Measurements from ENCODE around the gene PZP. TPM values are rescaled to one million over a fixed set of nuclear protein-coding genes. Genes with fewer than 3 reads are reported as not detected.

PZP gene
- total and polyA plus RNA-seq, 10 of the 15 experiments (the other 5 are each of a cell fraction or from before 2014, with no cell fraction given) = not detected

GRCh38 chr12:9227950-9228349, 19.8 kb upstream of the PZP start:
- DNase-seq (ENCODE audit: low read depth, low spot score) (no peak), ATAC-seq (no peak), FAIRE-seq (no peak)
- Histone ChIP-seq H3K27me3 (replicated peaks in 1 of 2; ENCODE audit: control insufficient read depth in 2 of 2, insufficient read depth in 2 of 2, low read length in 1 of 2) (peaks cover 0 to 9% of the 10 kb centered on the region in 2 experiments; a peak in 1 of 4 replicates), H3K36me3 (ENCODE audit: control insufficient read depth in 2 of 2, insufficient read depth in 2 of 2, low read length in 1 of 2) (no peaks in the 10 kb centered on the region), H3K79me2 (ENCODE audit: control insufficient read depth, insufficient read depth, low read length) (no peaks in the 10 kb centered on the region), H3K4me3 (no peak overlapping the region), H3K9ac (ENCODE audit: control insufficient read depth, insufficient read depth, low read length) (no peak overlapping the region), H4K20me1 (ENCODE audit: control insufficient read depth, insufficient read depth) (no peaks in the 10 kb centered on the region), H3K9me3 (replicated peaks; ENCODE audit: control insufficient read depth, insufficient read depth, low read length) (no peaks in the 10 kb centered on the region), H3K4me1 (ENCODE audit: control insufficient read depth, insufficient read depth, low read length) (no peaks in the 10 kb centered on the region), H2AFZ (ENCODE audit: control insufficient read depth, low read depth, low read length) (no peak overlapping the region), H3K4me2 (ENCODE audit: control insufficient read depth, insufficient read depth) (no peak overlapping the region), H3K27ac (ENCODE audit: control insufficient read depth, insufficient read depth) (no peak overlapping the region)
- intact Hi-C loops (cut with micrococcal nuclease; ENCODE audit: unreplicated experiment) = no loop called here
- 28% methylated on average over 8 of the region's 8 CpGs for WGBS (ENCODE audit: insufficient coverage, insufficient replicate concordance, low lambda C conversion rate, missing lambda C conversion rate)
- in situ Hi-C loops (cut with MboI) = no loop called here
- CTCF ChIA-PET = interaction anchor here (0.6 kb wide), 1 partner anchor 663 kb away, joined by 3 read pairs; no protein-coding TSS in a partner anchor
- POLR2A ChIA-PET = no interaction called here
- TF ChIP-seq BCLAF1 (IDR thresholded peaks at IDR 0.05) (no peak), EED (IDR thresholded peaks at IDR 0.05; ENCODE audit: low read depth) (no peak), RAD21 (IDR thresholded peaks at IDR 0.05; ENCODE audit: insufficient read depth, low read depth, low read length) (no peak), CHD2 (IDR thresholded peaks at IDR 0.05; ENCODE audit: borderline replicate concordance, low read depth, low read length) (no peak), CBX3 (IDR thresholded peaks at IDR 0.05; ENCODE audit: borderline replicate concordance, low read depth) (no peak), FOXK2 (IDR thresholded peaks at IDR 0.05) (no peak), MLLT1 (IDR thresholded peaks at IDR 0.05) (no peak), TCF12 (IDR thresholded peaks at IDR 0.05; ENCODE audit: low read depth, low read length) (no peak), NR2C2 (IDR thresholded peaks at IDR 0.05; ENCODE audit: borderline replicate concordance, control insufficient read depth, insufficient read length, low read depth) (no peak), SREBF2 (IDR thresholded peaks at IDR 0.05; ENCODE audit: low read length) (no peak), CHD4 (IDR thresholded peaks at IDR 0.05) (no peak), FOS (IDR thresholded peaks at IDR 0.05; ENCODE audit: borderline replicate concordance, extremely low read depth, insufficient read length) (no peak), MYB (IDR thresholded peaks at IDR 0.05; ENCODE audit: borderline replicate concordance, low read depth, low read length) (no peak), GABPA (IDR thresholded peaks at IDR 0.05; ENCODE audit: low read depth) (no peak), HDGF (IDR thresholded peaks at IDR 0.05) (no peak)
- RAD21 ChIA-PET (ENCODE audit: unreplicated experiment) = no interaction called here
- no TSS peak for BruUV-seq (replicated peaks)
- SMC1A ChIA-PET (ENCODE audit: uncharacterized antibody, unreplicated experiment) = no interaction called here
